Peyer's patch (tissue), 4 donors: ENCODE measurements around the gene MGARP. TPM values are rescaled to one million over a fixed set of nuclear protein-coding genes. Genes with fewer than 3 reads are reported as not detected.
A peak's percentile ranks its signal among the peaks of the same experiment; 100 is the strongest.

Source experiments
- DNase-seq, 3 donors: peaks; one replicate each; pipeline ENCODE4 v3.0.0-alpha.2; 2017 to 2019
- H3K27ac ChIP-seq, 4 donors: fragments of 200-600 bp; sonication (generic); one replicate each; pipeline ENCODE4 v1.5.1; 2016 to 2019
- H3K27me3 ChIP-seq, 2 donors: fragments of 200-600 bp; sonication (generic); one replicate each; pipeline ENCODE4 v1.5.1; 2019
- H3K36me3 ChIP-seq, 3 donors: fragments of 200-600 bp; sonication (generic); one replicate each; pipeline ENCODE4 v1.5.1; 2016 to 2019
- H3K4me1 ChIP-seq, 4 donors: fragments of 200-600 bp; sonication (generic); one replicate each; pipeline ENCODE4 v1.5.1; 2016 to 2019
- H3K4me3 ChIP-seq, 4 donors: fragments of 200-600 bp; sonication (generic); 1 replicate in 3 of 4; 2 replicates in 1 of 4; pipeline ENCODE4 v1.5.1; 2016 to 2019; ENCODE audit warnings: mild to moderate bottlenecking in 1 of 4
- H3K9me3 ChIP-seq, 4 donors: fragments of 200-600 bp; sonication (generic); one replicate each; pipeline ENCODE4 v1.5.1; 2016 to 2019; ENCODE audit warnings: mild to moderate bottlenecking in 1 of 4
- CTCF ChIP-seq, 6 experiments: fragments of 450-650 bp in 4 of 6; fragments of 200-600 bp in 2 of 6; sonication (generic) in 1 of 6; IDR thresholded peaks; one replicate each; pipeline ENCODE4 v1.5.1; 2017 to 2019; ENCODE audit warnings: antibody characterized with exemption in 6 of 6, mild to moderate bottlenecking in 3 of 6, moderate library complexity in 1 of 6
- POLR2A ChIP-seq, 2 donors: fragments of 450-650 bp; IDR thresholded peaks; one replicate each; pipeline ENCODE4 v1.5.1; 2017; ENCODE audit warnings: antibody characterized with exemption in 2 of 2, mild to moderate bottlenecking in 2 of 2, moderate library complexity in 2 of 2
- total RNA-seq, 4 donors: library from RNA; depleted of rRNA; stranded (reverse); fragments of >200 nt; gene quantifications; one replicate each; pipeline ENCODE4 v1.1.0, GENCODE V29; 2016

MGARP gene
- total RNA-seq, 4 donors from 2014 or later, result not detected

GRCh38 chr4:139311909-139312308 lies 31.9 kb upstream of the MGARP start:
- Histone ChIP-seq H3K4me1 (peaks cover 0 to 24% (median 3%) of the 10 kb centered on the region in 4 donors), H3K36me3 (no peaks in the 10 kb centered on the region), H3K27ac (no peak overlapping the region), H3K4me3 (no peak overlapping the region), H3K27me3 (no peaks in the 10 kb centered on the region), H3K9me3 (no peaks in the 10 kb centered on the region)
- no peak for DNase-seq
- TF ChIP-seq CTCF (IDR thresholded peaks at IDR 0.05) (no peak), POLR2A (IDR thresholded peaks at IDR 0.05) (no peak)

- Histone ChIP-seq H3K4me3 (no peak overlapping the region), H3K9me3 (no peaks in the 10 kb centered on the region), H3K36me3 (peaks cover 0 to 9% (median 0%) of the 10 kb centered on the region in 3 donors), H3K27me3 (no peaks in the 10 kb centered on the region), H3K4me1 (peaks cover 0 to 11% (median 0%) of the 10 kb centered on the region in 4 donors), H3K27ac (no peak overlapping the region)
- no peak for DNase-seq
- TF ChIP-seq CTCF (IDR thresholded peaks at IDR 0.05) (no peak), POLR2A (IDR thresholded peaks at IDR 0.05) (no peak)
Observed at GRCh38 chr4:139304920-139305319, 24.9 kb upstream of the MGARP start.

DNA sequence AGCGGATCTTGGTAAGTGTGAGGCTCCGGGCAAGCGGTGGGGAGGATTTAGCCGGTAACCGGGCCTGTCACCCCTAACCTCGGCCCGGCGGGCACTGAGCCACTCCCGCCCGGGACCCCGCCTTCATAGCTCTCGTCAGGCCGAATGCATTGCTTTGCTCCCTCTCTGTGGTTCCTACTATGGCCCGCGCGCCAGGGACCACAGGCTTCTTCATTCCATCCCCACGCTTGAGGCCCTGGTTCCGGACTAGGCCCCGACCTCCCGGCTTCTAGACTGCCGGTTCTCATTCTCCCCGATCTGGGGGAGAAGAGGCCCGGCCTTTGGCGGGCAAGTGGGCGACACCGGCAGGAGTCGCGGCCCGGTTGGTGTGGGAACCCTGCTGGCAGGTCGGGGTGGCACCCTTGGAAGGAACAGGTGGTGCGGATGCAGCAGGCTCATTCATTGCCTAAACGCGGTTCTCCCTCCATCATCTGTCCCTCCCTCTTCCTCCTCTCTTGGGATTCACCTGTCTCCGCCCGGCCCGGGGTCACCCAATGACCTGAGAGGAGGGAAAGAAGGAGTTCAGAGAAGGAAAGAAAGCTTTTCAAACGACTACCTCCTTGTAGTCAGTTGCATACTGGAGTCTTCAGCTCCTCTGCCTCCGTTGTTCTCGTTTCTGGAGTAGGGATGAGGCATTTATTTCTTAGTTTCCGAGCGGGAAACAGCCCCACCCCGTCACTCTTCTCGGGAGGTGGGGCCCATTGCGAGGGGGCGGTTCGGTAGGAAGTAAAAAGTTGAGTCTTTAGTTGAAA lies 22.0 kb upstream of the MGARP start, which contains the start of gene NDUFC1:
TSS of gene NDUFC1 (minus strand) at position 657 of the 791 bp plus-strand sequence. CDS start 6,679 bp downstream, outside the sequence.
- Histone ChIP-seq H3K4me3 (peak within 1 kb of the TSS; percentile 82 to 99 (median 92)), H3K27me3 (no peaks in the 10 kb centered on the region), H3K4me1 (peaks cover 0 to 11% (median 0%) of the 10 kb centered on the region in 4 donors), H3K36me3 (peaks cover 0 to 9% (median 0%) of the 10 kb centered on the region in 3 donors), H3K9me3 (no peaks in the 10 kb centered on the region), H3K27ac (peak within 1 kb of the TSS; percentile 90 to 96 (median 93))
- peak; percentile 69 to 77 (median 74) for DNase-seq
- TF ChIP-seq CTCF (IDR thresholded peaks at IDR 0.05) (peak in 4 of 6 experiments; percentile 27 to 31 (median 30)), POLR2A (IDR thresholded peaks at IDR 0.05) (no peak)

DNA sequence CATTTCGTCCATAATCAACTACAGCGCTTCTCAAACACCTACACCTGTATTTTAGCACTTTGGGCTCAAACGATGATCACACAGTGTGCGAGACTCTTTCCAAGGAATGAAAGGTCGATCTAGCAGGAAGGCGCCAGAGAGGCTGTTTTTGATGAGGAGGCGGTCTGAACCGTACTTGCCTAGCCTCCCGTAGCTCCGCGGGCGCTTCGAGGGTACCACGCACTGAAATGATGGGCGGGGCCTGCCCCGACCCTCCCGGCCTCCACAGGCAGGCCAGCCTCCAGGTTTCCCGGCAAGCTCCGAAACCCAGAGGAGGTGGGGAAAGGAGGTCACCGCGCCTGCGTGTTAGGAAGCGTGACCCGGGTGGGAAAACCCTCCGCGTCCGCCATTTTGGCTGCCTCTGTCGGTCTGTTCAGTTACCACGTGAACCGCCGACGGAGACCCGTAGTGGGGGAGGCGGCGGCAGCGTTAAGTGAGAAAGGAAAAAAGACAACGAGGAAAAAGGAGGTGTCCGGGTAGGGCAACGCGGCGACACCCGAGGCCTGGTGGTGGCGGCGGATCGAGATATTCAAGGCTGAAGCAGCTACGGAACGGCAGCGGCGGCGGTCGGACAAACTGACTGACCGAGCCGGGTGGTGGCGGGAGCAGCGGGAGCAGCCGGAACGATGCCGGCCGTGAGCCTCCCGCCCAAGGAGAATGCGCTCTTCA lies 21.2 kb upstream of the MGARP start, which contains the start of gene NAA15:
TSS of gene NAA15 (plus strand) at position 393 of the 708 bp plus-strand sequence. CDS start at position 666, 273 bp downstream.
- Histone ChIP-seq H3K27ac (peak within 1 kb of the TSS; percentile 90 to 96 (median 93)), H3K4me3 (peak within 1 kb of the TSS; percentile 82 to 99 (median 92)), H3K27me3 (no peaks in the 10 kb centered on the region), H3K4me1 (peaks cover 0 to 11% (median 0%) of the 10 kb centered on the region in 4 donors), H3K9me3 (no peaks in the 10 kb centered on the region), H3K36me3 (peaks cover 0 to 8% (median 0%) of the 10 kb centered on the region in 3 donors)
- peak; percentile 94 to 99 (median 98) for DNase-seq
- TF ChIP-seq CTCF (IDR thresholded peaks at IDR 0.05), result peak in 1 of 6 experiments; percentile 8
- peak; percentile 90 to 92 for TF ChIP-seq POLR2A (IDR thresholded peaks at IDR 0.05)

DNA sequence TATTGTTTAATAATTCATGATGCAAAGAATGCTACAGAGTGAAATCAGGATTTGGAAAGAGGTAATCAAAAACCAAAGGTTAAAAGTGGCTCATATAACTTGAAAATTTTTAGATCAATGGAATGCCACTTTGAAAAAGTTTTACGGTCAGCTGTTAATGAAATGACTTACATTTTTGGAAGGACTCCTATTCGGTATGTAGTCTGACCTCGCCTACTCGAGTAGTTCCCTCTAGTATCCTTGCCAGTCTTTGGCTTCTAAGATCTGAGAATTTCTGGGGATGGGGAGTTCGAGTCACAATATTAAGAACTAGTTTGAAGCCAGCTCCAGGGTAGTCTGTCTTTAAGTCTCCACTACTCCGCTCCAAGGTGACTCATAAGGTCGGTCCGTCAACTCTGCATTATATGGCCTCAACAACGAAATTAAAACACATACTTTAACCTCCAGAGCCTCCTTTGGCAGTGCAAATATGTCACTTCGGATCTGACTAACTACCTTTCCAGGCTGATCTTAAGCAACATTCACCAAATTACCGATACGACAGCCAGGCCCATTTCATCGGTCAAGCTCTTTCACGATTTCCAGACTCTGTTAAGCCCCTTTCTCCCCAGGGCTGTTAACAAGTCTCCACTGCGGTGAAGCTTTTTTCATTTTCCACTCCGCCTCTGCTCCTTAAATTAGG lies 20.5 kb upstream of the MGARP start:
- Histone ChIP-seq H3K27me3 (no peaks in the 10 kb centered on the region), H3K4me3 (peak overlapping the region; percentile 82 to 99 (median 92)), H3K36me3 (peaks cover 0 to 2% (median 0%) of the 10 kb centered on the region in 3 donors), H3K9me3 (no peaks in the 10 kb centered on the region), H3K4me1 (peaks cover 0 to 16% (median 0%) of the 10 kb centered on the region in 4 donors), H3K27ac (peak overlapping the region; percentile 90 to 96 (median 93))
- DNase-seq, result peak in 1 of 3 donors; percentile 67
- TF ChIP-seq POLR2A (IDR thresholded peaks at IDR 0.05), result no peak
- TF ChIP-seq CTCF (IDR thresholded peaks at IDR 0.05), result peak in 1 of 6 experiments; percentile 7
